GM19328 (cell line): ENCODE measurements around the gene TRNT1.

ENCODE experiments used
- ATAC-seq: cut with Tn5 transposase; IDR thresholded peaks from one replicate; pipeline ENCODE4 v1.9.1; 2021; ENCODE audit warnings: mild to moderate bottlenecking, moderate library complexity; ENCODE audit not compliant: unreplicated experiment

TRNT1 gene

GRCh38 chr3:3110749-3111361 is 15.9 kb upstream of the TRNT1 start:
- no peak for ATAC-seq

GRCh38 chr3:3113042-3113709 is 13.6 kb upstream of the TRNT1 start:
- no peak for ATAC-seq

GRCh38 chr3:3117651-3118050 is 9.1 kb upstream of the TRNT1 start:
- ATAC-seq: no peak

GRCh38 chr3:3119393-3119851 is 7.3 kb upstream of the TRNT1 start:
- ATAC-seq: no peak

- ATAC-seq: no peak
These were observed 763 bp upstream of the TRNT1 start for GRCh38 chr3:3125977-3126376.

GRCh38 chr3:3127432-3128010 is 781 bp downstream of the TRNT1 start:
- ATAC-seq: peak; percentile 24

GRCh38 chr3:3129579-3129978 is 2.8 kb downstream of the TRNT1 start:
- no peak for ATAC-seq

- ATAC-seq: no peak
These were observed 6.8 kb downstream of the TRNT1 start for GRCh38 chr3:3133500-3133899.

GRCh38 chr3:3134750-3135448 is 8.2 kb downstream of the TRNT1 start:
- ATAC-seq: no peak

GRCh38 chr3:3137526-3137925 is 10.8 kb downstream of the TRNT1 start:
- no peak for ATAC-seq

GRCh38 chr3:3141939-3142338 is 15.2 kb downstream of the TRNT1 start:
- ATAC-seq: no peak

GRCh38 chr3:3145831-3146230 is 19.1 kb downstream of the TRNT1 start:
- ATAC-seq: no peak

GRCh38 chr3:3149560-3149959 is 22.8 kb downstream of the TRNT1 start:
- no peak for ATAC-seq

- no peak for ATAC-seq
These were observed 24.8 kb downstream of the TRNT1 start for GRCh38 chr3:3151513-3151912.

- ATAC-seq: no peak
These were observed 28.3 kb downstream of the TRNT1 start for GRCh38 chr3:3154879-3155610.

- no peak for ATAC-seq
These were observed 30.7 kb downstream of the TRNT1 start for GRCh38 chr3:3157484-3157883.

- ATAC-seq: no peak
These were observed 34.1 kb downstream of the TRNT1 start for GRCh38 chr3:3160826-3161225.

GRCh38 chr3:3165241-3165640 is 38.5 kb downstream of the TRNT1 start:
- ATAC-seq: no peak

- ATAC-seq: no peak
These were observed 38.9 kb downstream of the TRNT1 start for GRCh38 chr3:3165650-3166049.

- no peak for ATAC-seq
These were observed 44.3 kb downstream of the TRNT1 start for GRCh38 chr3:3170998-3171397.

- ATAC-seq: no peak
These were observed 45.9 kb downstream of the TRNT1 start for GRCh38 chr3:3172627-3173026.
